HepG2 (cell line): Measurements from ENCODE around the gene PRKAB1.

Experiments used
- NFE2 ChIP-seq: sonication (generic); formaldehyde crosslinking; IDR thresholded peaks from 2 replicates; pipeline ENCODE4 v1.4.0; 2020; ENCODE audit warnings: missing genetic modification reagents
- SMARCE1 ChIP-seq: fragments of 450-650 bp; IDR thresholded peaks from 2 replicates; pipeline ENCODE4 v1.6.1; 2017; ENCODE audit warnings: borderline replicate concordance
- TF ChIP-seq, protein P1 (sequence below): sonication (generic); formaldehyde crosslinking; IDR thresholded peaks from 2 replicates; pipeline ENCODE4 v1.5.0; 2020; ENCODE audit warnings: mild to moderate bottlenecking, missing genetic modification reagents, moderate library complexity

DNA sequence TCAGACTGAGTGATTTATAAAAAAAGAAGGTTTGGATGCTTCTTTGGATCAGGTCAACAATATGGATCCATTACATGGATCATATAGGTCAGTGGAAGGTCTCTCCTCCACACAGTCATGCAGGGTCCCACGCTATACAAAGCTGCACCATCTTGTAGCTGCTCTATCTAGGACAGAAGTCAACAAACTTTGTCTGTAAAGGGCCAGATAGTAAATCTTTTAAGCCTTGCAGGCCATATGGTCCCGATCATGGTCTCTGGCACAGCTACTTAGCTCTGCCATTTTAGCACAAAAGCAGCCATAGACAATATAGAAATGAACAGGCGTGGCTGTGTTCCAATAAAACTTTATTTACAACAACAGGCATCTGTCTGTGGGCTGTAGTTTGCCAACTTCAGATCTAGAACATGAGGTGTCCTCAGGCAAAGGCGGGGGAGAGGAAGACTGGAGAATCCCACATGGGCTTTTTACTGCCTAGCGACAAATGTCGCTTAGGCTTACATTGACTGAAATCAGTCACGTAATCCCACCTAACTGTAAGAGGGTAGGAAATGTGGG, 37.6 kb upstream of the PRKAB1 start:
- TF ChIP-seq, protein P1, sequence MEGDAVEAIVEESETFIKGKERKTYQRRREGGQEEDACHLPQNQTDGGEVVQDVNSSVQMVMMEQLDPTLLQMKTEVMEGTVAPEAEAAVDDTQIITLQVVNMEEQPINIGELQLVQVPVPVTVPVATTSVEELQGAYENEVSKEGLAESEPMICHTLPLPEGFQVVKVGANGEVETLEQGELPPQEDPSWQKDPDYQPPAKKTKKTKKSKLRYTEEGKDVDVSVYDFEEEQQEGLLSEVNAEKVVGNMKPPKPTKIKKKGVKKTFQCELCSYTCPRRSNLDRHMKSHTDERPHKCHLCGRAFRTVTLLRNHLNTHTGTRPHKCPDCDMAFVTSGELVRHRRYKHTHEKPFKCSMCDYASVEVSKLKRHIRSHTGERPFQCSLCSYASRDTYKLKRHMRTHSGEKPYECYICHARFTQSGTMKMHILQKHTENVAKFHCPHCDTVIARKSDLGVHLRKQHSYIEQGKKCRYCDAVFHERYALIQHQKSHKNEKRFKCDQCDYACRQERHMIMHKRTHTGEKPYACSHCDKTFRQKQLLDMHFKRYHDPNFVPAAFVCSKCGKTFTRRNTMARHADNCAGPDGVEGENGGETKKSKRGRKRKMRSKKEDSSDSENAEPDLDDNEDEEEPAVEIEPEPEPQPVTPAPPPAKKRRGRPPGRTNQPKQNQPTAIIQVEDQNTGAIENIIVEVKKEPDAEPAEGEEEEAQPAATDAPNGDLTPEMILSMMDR = no peak
- TF ChIP-seq SMARCE1 (no peak), NFE2 (CRISPR knock-in tag) (no peak)
